ENCODE data around the gene AGTRAP. TPM values are rescaled to one million over a fixed set of nuclear protein-coding genes. Genes with fewer than 3 reads are reported as not detected.

Gene AGTRAP
- total and polyA plus RNA-seq, 9 of the 15 experiments (the other 6 are each of a cell fraction or from before 2014, with no cell fraction given), result 26.8 to 105 (median 57.5) TPM

GRCh38 chr1:11729498-11730428 is 6.2 kb upstream of the AGTRAP start (continued):
- no peak for TF ChIP-seq ZBTB40 (IDR thresholded peaks at IDR 0.05)
- TF ChIP-seq ZBTB40 (CRISPR knock-in tag; IDR thresholded peaks at IDR 0.05), result 0 out of 2 replicates have a peak, but pooled peaks have one; percentile 27
- no peak for TF ChIP-seq TSC22D4 (tag; IDR thresholded peaks at IDR 0.05)
- no peak for TF ChIP-seq RFX5 (IDR thresholded peaks at IDR 0.05; ENCODE audit: low read depth, low read length)
- TF ChIP-seq ZNF175 (CRISPR knock-in tag; IDR thresholded peaks at IDR 0.05; ENCODE audit: low read depth), result no peak
- TF ChIP-seq SMAD1 (IDR thresholded peaks at IDR 0.05; ENCODE audit: low read depth, low read length, partially characterized antibody), result no peak
- peak; percentile 32 for TF ChIP-seq PKNOX1 (IDR thresholded peaks at IDR 0.05)
- no peak for TF ChIP-seq SMARCB1 (IDR thresholded peaks at IDR 0.05; ENCODE audit: insufficient read length, low read depth)
- no peak for TF ChIP-seq HNRNPLL (IDR thresholded peaks at IDR 0.05; ENCODE audit: low read depth, low read length, poor library complexity, severe bottlenecking)
- TF ChIP-seq YY1 (IDR thresholded peaks at IDR 0.05; ENCODE audit: borderline replicate concordance in 1 of 3, control insufficient read depth in 1 of 3, extremely low read depth in 1 of 3, insufficient read depth in 3 of 3, insufficient read length in 1 of 3, insufficient replicate concordance in 2 of 3, low read depth in 1 of 3, low read length in 2 of 3), result peak in 1 of 3 experiments; percentile 3
- no peak for TF ChIP-seq SFPQ (IDR thresholded peaks at IDR 0.05; ENCODE audit: low read depth, low read length)
- no peak for TF ChIP-seq ZNF239 (CRISPR knock-in tag; IDR thresholded peaks at IDR 0.05)
- peak; percentile 36; the same call in 1 of the 2 replicates for TF ChIP-seq CHD2 (IDR thresholded peaks at IDR 0.05; ENCODE audit: low read depth, low read length)
